H1 (cell line): ENCODE data around the gene TK1. TPM values are rescaled to one million over a fixed set of nuclear protein-coding genes. Genes with fewer than 3 reads are reported as not detected.

Experiments used
- BRCA1 ChIP-seq: IDR thresholded peaks from 2 replicates; pipeline ENCODE4 v1.6.1; 2012; ENCODE audit warnings: low read depth, low read length, improper control_type of control experiment
- CBX5 ChIP-seq: fragments of 300-800, 300-1000 bp; sonication (generic); IDR thresholded peaks from 2 replicates; pipeline ENCODE4 v1.7.1; 2016; ENCODE audit warnings: antibody characterized with exemption, low read length, low read depth
- KDM4A ChIP-seq: IDR thresholded peaks from one replicate; pipeline ENCODE4 v1.7.1; 2012; ENCODE audit warnings: low read depth, mild to moderate bottlenecking, moderate library complexity, low read length, inconsistent platforms; ENCODE audit not compliant: severe bottlenecking
- NRF1 ChIP-seq: IDR thresholded peaks from 2 replicates; pipeline ENCODE4 v1.6.1; 2011; ENCODE audit warnings: mild to moderate bottlenecking, low read depth, low read length, improper control_type of control experiment
- polyA plus RNA-seq, 7 experiments: library from polyadenylated mRNA; depleted of rRNA in 3 of 7; stranded (reverse) in 5 of 7; unstranded in 2 of 7; fragments of >200 nt in 5 of 7; fragments of 200-250 nt in 2 of 7; gene quantifications; 1 replicate in 5 of 7; 2 replicates in 1 of 7; 4 replicates in 1 of 7; pipeline versions ENCODE4 v1.2.1 to v1.2.3, GENCODE V29; 2011 to 2013; ENCODE audit warnings: missing spikeins in 2 of 7, mixed read lengths in 2 of 7
- total RNA-seq: library from RNA; stranded (reverse); fragmentation: NEBNext Ultra II Directional; extraction: Animal tissue kit (Norgen Biotek cat#: 25700); gene quantifications from 2 replicates; pipeline ENCODE4 v1.2.1, GENCODE V29; 2021

Gene TK1
- total and polyA plus RNA-seq, 2 of the 8 experiments (the other 6 are each of a cell fraction or from before 2014, with no cell fraction given) = 66.9 to 147 TPM

- TF ChIP-seq CBX5 (no peak), KDM4A (no peak), BRCA1 (no peak), NRF1 (no peak)
- TF ChIP-seq, all 59 proteins: peak for 0
These were observed 42.6 kb downstream of the TK1 start (continued) for GRCh38 chr17:78144147-78144719.
